Lung (tissue), 12 donors: ENCODE data around the gene TMEM178B. TPM values are rescaled to one million over a fixed set of nuclear protein-coding genes. Genes with fewer than 3 reads are reported as not detected.

Source experiments
- ATAC-seq: fragments of 200-7000 bp; cut with Tn5 transposase; one replicate; pipeline ENCODE4 v1.9.1; 2020; ENCODE audit warnings: moderate number of reproducible peaks; ENCODE audit not compliant: insufficient read depth, low FRiP score
- DNase-seq, 3 donors: peaks; one replicate each; pipeline ENCODE4 v3.0.0-alpha.2; 2013 to 2017
- H3K27ac ChIP-seq, 2 donors: one replicate each; pipeline ENCODE4 v1.5.1; 2013; ENCODE audit warnings: mild to moderate bottlenecking in 2 of 2, moderate library complexity in 2 of 2, control low read depth in 1 of 2, inconsistent platforms in 1 of 2, low read depth in 1 of 2, low read length in 1 of 2
- H3K27me3 ChIP-seq, 3 donors: one replicate each; pipeline ENCODE4 v1.5.1; 2013; ENCODE audit warnings: low read length in 2 of 3; ENCODE audit not compliant: control insufficient read depth in 3 of 3, insufficient read depth in 3 of 3
- H3K36me3 ChIP-seq, 4 donors: one replicate each; pipeline ENCODE4 v1.5.1; 2013; ENCODE audit warnings: low read length in 4 of 4, mild to moderate bottlenecking in 1 of 4, moderate library complexity in 1 of 4; ENCODE audit not compliant: control insufficient read depth in 4 of 4, insufficient read depth in 4 of 4
- H3K4me1 ChIP-seq, 5 donors: one replicate each; pipeline ENCODE4 v1.5.1; 2013; ENCODE audit warnings: low read length in 5 of 5, mild to moderate bottlenecking in 2 of 5, moderate library complexity in 1 of 5; ENCODE audit not compliant: control insufficient read depth in 5 of 5, insufficient read depth in 5 of 5
- H3K4me3 ChIP-seq: one replicate; pipeline ENCODE4 v1.5.1; 2013; ENCODE audit warnings: mild to moderate bottlenecking, control low read depth, moderate library complexity
- H3K9ac ChIP-seq, 2 donors: one replicate each; pipeline ENCODE4 v1.5.1; 2013; ENCODE audit warnings: low read length in 2 of 2, control low read depth in 1 of 2; ENCODE audit not compliant: insufficient read depth in 1 of 2
- H3K9me3 ChIP-seq, 4 donors: one replicate each; pipeline ENCODE4 v1.5.1; 2013; ENCODE audit warnings: low read length in 3 of 4, mild to moderate bottlenecking in 1 of 4, moderate library complexity in 1 of 4; ENCODE audit not compliant: control insufficient read depth in 4 of 4, insufficient read depth in 3 of 4
- CTCF ChIP-seq: IDR thresholded peaks from 2 replicates; pipeline ENCODE4 v1.5.1; 2012; ENCODE audit warnings: mild to moderate bottlenecking; ENCODE audit errors: control extremely low read depth, extremely low read depth
- WGBS, 2 donors: extraction: QIAGEN DNeasy Blood & Tissue Kit; methylation state at CpG; one replicate each; pipeline ENCODE4 v1.1.7; 2013; 5-methylcytosine and 5-hydroxymethylcytosine counted together
- polyA plus RNA-seq, 2 donors: library from polyadenylated mRNA; stranded (reverse); fragments of 200-250 nt; gene quantifications; one replicate each; pipeline ENCODE4 v1.2.1, GENCODE V29; 2013
- total RNA-seq, 2 donors: library from RNA; depleted of rRNA in 1 of 2; stranded (reverse); fragments of >200 nt in 1 of 2; gene quantifications; one replicate each; pipeline ENCODE4 v1.2.1, GENCODE V29; 2014 to 2021
- donor health status: control.
- donor health status: control.
- donor health status: Bipolar disorder and iron deficiency.
- donor health status: healthy.
- donor health status: DM: yes; HTN: yes; CAD: no.

TMEM178B gene
- total and polyA plus RNA-seq, 4 donors = 0.04 to 2.4 (median 0.48) TPM

GRCh38 chr7:141072548-141073172 lies 1.2 kb upstream of the TMEM178B start:
- H3K4me1 ChIP-seq = peaks cover 0 to 29% (median 8%) of the 10 kb centered on the region in 5 donors
- ATAC-seq (peak; percentile 51), DNase-seq (peak; percentile 77 to 88 (median 85))
- no peak overlapping the region for H3K4me3 ChIP-seq
- no peak for TF ChIP-seq CTCF
- 0 to 2% methylated on average over 53 to 61 of the region's 61 CpGs for WGBS, 2 donors
- H3K9ac ChIP-seq = no peak overlapping the region
- H3K9me3 ChIP-seq = peaks cover 0 to 1% (median 0%) of the 10 kb centered on the region in 4 donors
- peaks cover 0 to 72% (median 26%) of the 10 kb centered on the region in 3 donors for H3K27me3 ChIP-seq
- no peaks in the 10 kb centered on the region for H3K36me3 ChIP-seq
- no peak overlapping the region for H3K27ac ChIP-seq

DNA sequence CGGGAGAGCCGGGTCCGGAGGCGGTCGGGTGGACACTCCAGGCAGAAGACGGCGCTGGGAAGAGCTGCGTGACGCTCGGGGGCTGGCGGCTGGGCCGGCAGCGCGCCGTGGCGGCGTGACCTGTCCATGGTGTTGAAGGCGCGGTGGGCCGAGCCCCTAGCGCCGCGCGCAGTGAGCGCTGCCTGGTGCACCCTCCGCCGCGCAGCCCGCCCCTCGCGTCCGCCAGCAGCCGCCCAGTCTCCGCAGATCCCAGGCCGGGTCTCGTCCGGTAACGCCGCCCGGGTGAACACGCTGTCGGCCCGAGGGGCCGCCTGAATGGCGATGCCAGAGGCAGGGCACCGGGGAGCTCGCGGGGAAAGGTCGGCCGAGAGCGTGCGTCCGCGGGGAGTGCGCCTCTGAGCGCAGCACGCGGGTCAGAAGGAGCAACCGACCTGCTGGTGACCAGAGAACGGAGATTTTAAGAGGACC lies 657 bp upstream of the TMEM178B start:
- H3K27ac ChIP-seq = no peak overlapping the region
- no peak overlapping the region for H3K9ac ChIP-seq
- peaks cover 0 to 29% (median 8%) of the 10 kb centered on the region in 5 donors for H3K4me1 ChIP-seq
- no peaks in the 10 kb centered on the region for H3K36me3 ChIP-seq
- DNase-seq (peak; percentile 50 to 76 (median 59)), ATAC-seq (peak; percentile 39)
- WGBS, 2 donors = 1% methylated on average over 48 to 60 of the region's 60 CpGs
- H3K27me3 ChIP-seq = peaks cover 0 to 77% (median 26%) of the 10 kb centered on the region in 3 donors
- no peak for TF ChIP-seq CTCF
- H3K9me3 ChIP-seq = peaks cover 0 to 1% (median 0%) of the 10 kb centered on the region in 4 donors
- H3K4me3 ChIP-seq = peak overlapping the region; percentile 28

- 3 to 4% methylated on average over 63 to 75 of the region's 75 CpGs for WGBS, 2 donors
- Histone ChIP-seq H3K9me3 (peaks cover 0 to 4% (median 0%) of the 10 kb centered on the region in 4 donors), H3K36me3 (no peaks in the 10 kb centered on the region), H3K27ac (no peak overlapping the region), H3K4me1 (peaks cover 0 to 29% (median 8%) of the 10 kb centered on the region in 5 donors), H3K27me3 (peaks cover 0 to 76% (median 26%) of the 10 kb centered on the region in 3 donors), H3K4me3 (peak overlapping the region; percentile 2), H3K9ac (no peak overlapping the region)
- DNase-seq = peak in 2 of 3 donors; percentile 6 to 18
- no peak for TF ChIP-seq CTCF
- ATAC-seq = no peak
Observed at GRCh38 chr7:141074162-141074991, 513 bp downstream of the TMEM178B start.
